A673 (cell line): ENCODE results near the gene SPRY1.

Experiments
- CTCF ChIP-seq: fragments of 300-800, 200-600 bp; sonication (generic); conservative IDR thresholded peaks from 2 replicates; pipeline ENCODE4 v1.5.1; 2017; ENCODE audit warnings: low read depth, mild to moderate bottlenecking, antibody characterized with exemption, low read length, moderate library complexity, mixed read lengths
- EZH2 ChIP-seq: fragments of 200-600 bp; sonication (generic); IDR thresholded peaks from 2 replicates; pipeline ENCODE4 v1.6.1; 2017; ENCODE audit warnings: borderline replicate concordance, low read depth, mild to moderate bottlenecking, mixed read lengths, antibody characterized with exemption, low read length; ENCODE audit not compliant: poor library complexity, severe bottlenecking

- TF ChIP-seq CTCF (no peak), EZH2 (no peak)
These were observed 47.7 kb downstream of the SPRY1 start for GRCh38 chr4:123444290-123444731.
